Fibroblast of the conjunctiva (primary cell): Measurements from ENCODE around the gene LRIG1.

Experiments used
- DNase-seq: peaks from one replicate; pipeline ENCODE4 v3.0.0-alpha.2; 2010; ENCODE audit warnings: low read depth

Gene LRIG1

GRCh38 chr3:66500576-66501482 is at the start of gene LRIG1:
TSS of gene LRIG1 (minus strand) at chr3:66501022. CDS start at chr3:66500407, 615 bp downstream.
- DNase-seq = peak; percentile 96

GRCh38 chr3:66544619-66545429 is 44.0 kb upstream of the LRIG1 start:
- DNase-seq = no peak

GRCh38 chr3:66542153-66542552 is 41.3 kb upstream of the LRIG1 start:
- DNase-seq = no peak

- DNase-seq = no peak
Measured at GRCh38 chr3:66539466-66539989, 38.7 kb upstream of the LRIG1 start.

GRCh38 chr3:66538390-66538789 is 37.6 kb upstream of the LRIG1 start:
- no peak for DNase-seq

- no peak for DNase-seq
Measured at GRCh38 chr3:66537735-66538134, 36.9 kb upstream of the LRIG1 start.

GRCh38 chr3:66536791-66537190 is 36.0 kb upstream of the LRIG1 start:
- no peak for DNase-seq

- DNase-seq = no peak
Measured at GRCh38 chr3:66534304-66534845, 33.6 kb upstream of the LRIG1 start.

GRCh38 chr3:66532613-66533012 is 31.8 kb upstream of the LRIG1 start:
- no peak for DNase-seq

- no peak for DNase-seq
Measured at GRCh38 chr3:66532160-66532587, 31.4 kb upstream of the LRIG1 start.

- DNase-seq = no peak
Measured at GRCh38 chr3:66531256-66531655, 30.4 kb upstream of the LRIG1 start.

- no peak for DNase-seq
Measured at GRCh38 chr3:66527246-66527645, 26.4 kb upstream of the LRIG1 start.

GRCh38 chr3:66525771-66526170 is 24.9 kb upstream of the LRIG1 start:
- no peak for DNase-seq

- no peak for DNase-seq
Measured at GRCh38 chr3:66520724-66521123, 19.9 kb upstream of the LRIG1 start.

- DNase-seq = no peak
Measured at GRCh38 chr3:66518644-66519043, 17.8 kb upstream of the LRIG1 start.

- no peak for DNase-seq
Measured at GRCh38 chr3:66518126-66518525, 17.3 kb upstream of the LRIG1 start.

GRCh38 chr3:66517241-66517640 is 16.4 kb upstream of the LRIG1 start:
- DNase-seq = no peak

- DNase-seq = no peak
Measured at GRCh38 chr3:66508461-66508860, 7.6 kb upstream of the LRIG1 start.

- DNase-seq = no peak
Measured at GRCh38 chr3:66507423-66508260, 6.8 kb upstream of the LRIG1 start.

GRCh38 chr3:66506154-66506553 is 5.3 kb upstream of the LRIG1 start:
- no peak for DNase-seq

- DNase-seq = no peak
Measured at GRCh38 chr3:66504850-66505641, 4.2 kb upstream of the LRIG1 start.
